HCT116 (cell line): Measurements from ENCODE around the gene MPP7. TPM values are rescaled to one million over a fixed set of nuclear protein-coding genes. Genes with fewer than 3 reads are reported as not detected.

Experiments used
- ATAC-seq: fragments of 200-7000 bp; cut with Tn5 transposase; 2 replicates; pipeline ENCODE4 v1.9.1; 2020; ENCODE audit warnings: mild to moderate bottlenecking, moderate library complexity
- BruUV-seq: library from RNA; stranded (reverse); fragments of 400-500 nt; replicated peaks from 2 replicates; lab custom pipeline; 2021; lab: Mats Ljungman, UMichigan
- CTCF ChIA-PET: fragments of 300-600 bp; sonication (Branson Sonifier 250); formaldehyde crosslinking; loops from one replicate; lab custom pipeline; 2021; ENCODE audit warnings: antibody characterized with exemption; lab: Charles Lee
- POLR2A ChIA-PET: fragments of 300-600, 350-600 bp; sonication (Branson Sonifier 250); formaldehyde crosslinking; loops from one replicate; lab custom pipeline; 2021; ENCODE audit warnings: antibody characterized with exemption; lab: Charles Lee
- RAD21 ChIA-PET, 2 experiments: fragments of 300-600 bp; sonication (Branson Sonifier 250); formaldehyde crosslinking; loops; one replicate each; lab custom pipeline; 2023; ENCODE audit warnings: low total read pairs in 2 of 2; ENCODE audit not compliant: uncharacterized antibody in 2 of 2, unreplicated experiment in 2 of 2, low non-redundant PET in 1 of 2; lab: Charles Lee
- DNase-seq: peaks from one replicate; pipeline ENCODE4 v3.0.0-alpha.2; 2010; ENCODE audit warnings: low read depth, low spot score
- H2AFZ ChIP-seq: fragments of 200-600 bp; shearing (Covaris generic), sonication (generic); 2 replicates; pipeline ENCODE4 v1.6.1; 2017; ENCODE audit warnings: low read depth, mixed run types, mixed read lengths, antibody characterized with exemption, low read length; ENCODE audit not compliant: poor library complexity, severe bottlenecking
- H3K27ac ChIP-seq: 2 replicates; pipeline ENCODE4 v1.5.1; 2012; ENCODE audit warnings: low read depth, low read length
- H3K27me3 ChIP-seq: fragments of 200-600 bp; sonication (generic); 2 replicates; pipeline ENCODE4 v1.6.1; 2016; ENCODE audit warnings: mixed run types, low read length, mixed read lengths; ENCODE audit not compliant: insufficient read depth
- H3K36me3 ChIP-seq, 2 experiments: fragments of 200-500 bp in 1 of 2; fragments of 200-600 bp in 1 of 2; sonication (Bioruptor generic) in 1 of 2; sonication (generic) in 1 of 2; 2 replicates each; pipeline versions ENCODE4 v1.5.1 to v1.6.1; 2014 to 2016; ENCODE audit warnings: low read length in 2 of 2, inconsistent platforms in 1 of 2, mixed read lengths in 1 of 2, mixed run types in 1 of 2; ENCODE audit not compliant: insufficient read depth in 2 of 2, control insufficient read depth in 1 of 2
- H3K4me1 ChIP-seq, 2 experiments: fragments of 200-600 bp in 1 of 2; sonication (generic) in 1 of 2; 2 replicates each; pipeline versions ENCODE4 v1.5.1 to v1.6.1; 2012 to 2017; ENCODE audit warnings: low read length in 2 of 2, inconsistent platforms in 1 of 2, mild to moderate bottlenecking in 1 of 2, mixed read lengths in 1 of 2, mixed run types in 1 of 2, moderate library complexity in 1 of 2; ENCODE audit not compliant: insufficient read depth in 2 of 2, control insufficient read depth in 1 of 2
- H3K4me2 ChIP-seq: fragments of 200-600 bp; sonication (generic); 2 replicates; pipeline ENCODE4 v1.6.1; 2017; ENCODE audit warnings: mixed run types, low read length, mixed read lengths
- H3K4me3 ChIP-seq, 2 experiments: fragments of 200-600 bp in 1 of 2; sonication (generic) in 1 of 2; replicated peaks in 1 of 2; 2 replicates each; pipeline ENCODE4 v1.5.1; 2011 to 2016; ENCODE audit warnings: low read length in 2 of 2, control low read depth in 1 of 2, low read depth in 1 of 2, mild to moderate bottlenecking in 1 of 2, mixed read lengths in 1 of 2, mixed run types in 1 of 2
- H3K79me2 ChIP-seq: fragments of 200-600 bp; sonication (generic); 2 replicates; pipeline ENCODE4 v1.6.1; 2017; ENCODE audit warnings: mild to moderate bottlenecking, mixed run types, low read length, moderate library complexity, mixed read lengths; ENCODE audit not compliant: insufficient read depth
- H3K9ac ChIP-seq: fragments of 200-600 bp; sonication (generic); 2 replicates; pipeline ENCODE4 v1.6.1; 2016; ENCODE audit warnings: low read length, mixed read lengths
- H3K9me2 ChIP-seq: fragments of 200-600 bp; sonication (generic), shearing (Covaris generic); 2 replicates; pipeline ENCODE4 v1.6.1; 2017; ENCODE audit warnings: mixed run types, mild to moderate bottlenecking, moderate library complexity; ENCODE audit not compliant: insufficient read depth
- H3K9me3 ChIP-seq, 2 experiments: fragments of 200-500 bp in 1 of 2; fragments of 200-600 bp in 1 of 2; sonication (Bioruptor generic) in 1 of 2; sonication (generic) in 1 of 2; 2 replicates each; pipeline ENCODE4 v1.6.1; 2014 to 2017; ENCODE audit warnings: low read length in 2 of 2, mixed read lengths in 2 of 2, inconsistent platforms in 1 of 2, low read depth in 1 of 2, mild to moderate bottlenecking in 1 of 2, mixed run types in 1 of 2, moderate library complexity in 1 of 2; ENCODE audit not compliant: control insufficient read depth in 1 of 2, insufficient read depth in 1 of 2
- H4K20me1 ChIP-seq: fragments of 200-600 bp; sonication (generic), shearing (Covaris generic); 2 replicates; pipeline ENCODE4 v1.6.1; 2017; ENCODE audit warnings: mixed run types, mild to moderate bottlenecking, moderate library complexity; ENCODE audit not compliant: insufficient read depth
- CTCF ChIP-seq, 3 experiments: fragments of 200-600 bp in 1 of 3; sonication (generic) in 1 of 3; IDR thresholded peaks in 2 of 3; conservative IDR thresholded peaks in 1 of 3; 2 replicates each; pipeline ENCODE4 v1.5.1; 2012 to 2017; ENCODE audit warnings: low read depth in 2 of 3, low read length in 2 of 3, antibody characterized with exemption in 1 of 3, borderline replicate concordance in 1 of 3, control low read depth in 1 of 3, mild to moderate bottlenecking in 1 of 3, mixed read lengths in 1 of 3, mixed run types in 1 of 3, moderate library complexity in 1 of 3; ENCODE audit not compliant: insufficient read depth in 1 of 3
- EZH2phosphoT487 ChIP-seq: fragments of 200-600 bp; IDR thresholded peaks from 2 replicates; pipeline ENCODE4 v1.6.1; 2018; ENCODE audit warnings: antibody characterized with exemption, borderline replicate concordance
- RAD21 ChIP-seq: IDR thresholded peaks from 2 replicates; pipeline ENCODE4 v1.6.1; 2012; ENCODE audit warnings: low read depth, mild to moderate bottlenecking
- SP1 ChIP-seq: IDR thresholded peaks from 2 replicates; pipeline ENCODE4 v1.6.1; 2012; ENCODE audit warnings: low read depth
- YY1 ChIP-seq: IDR thresholded peaks from 2 replicates; pipeline ENCODE4 v1.6.1; 2011; ENCODE audit warnings: low read length, low read depth, moderate library complexity, mild to moderate bottlenecking; ENCODE audit not compliant: insufficient replicate concordance; ENCODE audit errors: extremely low read depth
- ZBTB33 ChIP-seq: IDR thresholded peaks from 2 replicates; pipeline ENCODE4 v1.6.1; 2011; ENCODE audit warnings: mild to moderate bottlenecking, low read length, moderate library complexity; ENCODE audit not compliant: insufficient replicate concordance; ENCODE audit errors: extremely low read depth
- ZFX ChIP-seq: fragments of 450-650 bp; IDR thresholded peaks from 2 replicates; pipeline ENCODE4 v1.6.1; 2017
- ZNF274 ChIP-seq: fragments of 200-500 bp; sonication (Bioruptor generic); IDR thresholded peaks from 2 replicates; pipeline ENCODE4 v1.6.1; 2014; ENCODE audit warnings: mild to moderate bottlenecking, low read depth, low read length, inconsistent platforms
- intact Hi-C: fragments of 100-400 bp; cut with micrococcal nuclease; formaldehyde crosslinking; loops from 2 replicates; pipeline ENCODE4 v1.10.0; 2022
- total RNA-seq: library from RNA; stranded (reverse); gene quantifications from one replicate; pipeline ENCODE4 v1.2.1, GENCODE V29; 2021; ENCODE audit not compliant: unreplicated experiment

Gene MPP7
- total RNA-seq, 1 experiment from 2014 or later = 64.5 TPM

GRCh38 chr10:28300027-28300426, 2.8 kb downstream of the MPP7 start:
- CTCF ChIA-PET = interaction anchor here (0.9 kb wide), 1 partner anchor 11 kb away, joined by 4 read pairs; no protein-coding TSS in a partner anchor
- intact Hi-C loops = loop anchor here (5.0 kb wide), 1 partner anchor 48 kb away; no protein-coding TSS in a partner anchor
- peaks cover 44 to 51% of the 10 kb centered on the region in 2 experiments for H3K4me1 ChIP-seq

More at GRCh38 chr10:28300027-28300426, 2.8 kb downstream of the MPP7 start:
- Histone ChIP-seq H3K27ac (peak overlapping the region; percentile 17; the same call in 1 of the 2 replicates), H3K27me3 (peaks cover 11% of the 10 kb centered on the region), H3K9me2 (no peaks in the 10 kb centered on the region), H3K36me3 (no peaks in the 10 kb centered on the region), H2AFZ (no peak overlapping the region), H3K79me2 (peaks cover 29% of the 10 kb centered on the region)
- TF ChIP-seq ZFX (no peak), ZBTB33 (no peak), YY1 (no peak), CTCF (IDR thresholded peaks at IDR 0.05 in 2 of 3, conservative IDR thresholded peaks at IDR 0.05 in 1 of 3; ENCODE audit: borderline replicate concordance in 1 of 3, insufficient read depth in 1 of 3, low read depth in 2 of 3, low read length in 2 of 3) (peak; percentile 33 to 45 (median 37); a peak in 5 of 6 replicates), SP1 (no peak), EZH2phosphoT487 (no peak), RAD21 (peak; percentile 30; the same call in 1 of the 2 replicates), ZNF274 (no peak)
- TF ChIP-seq, all 23 proteins: peak for 2
- ATAC-seq (no peak), DNase-seq (no peak)
- Histone ChIP-seq H3K4me3 (no peak overlapping the region), H3K9me3 (no peaks in the 10 kb centered on the region), H3K9ac (no peak overlapping the region), H4K20me1 (no peaks in the 10 kb centered on the region), H3K4me2 (peak overlapping the region; percentile 13; the same call in 1 of the 2 replicates)
- no TSS peak for BruUV-seq
- ChIA-PET POLR2A (no interaction called here), RAD21 (no interaction called here)
